ENCODE measurements around the gene ARL6.
A peak's percentile ranks its signal among the peaks of the same experiment; 100 is the strongest.

Gene ARL6

GRCh38 chr3:97764407-97765238, at the start of gene ARL6:
Gene ARL6, plus strand, starts transcription at chr3:97764758. Its CDS starts 3,350 bp downstream, at chr3:97768108.
- DNase-seq (ENCODE audit: low read depth in 2 of 2): peak; percentile 33 to 59

DNA sequence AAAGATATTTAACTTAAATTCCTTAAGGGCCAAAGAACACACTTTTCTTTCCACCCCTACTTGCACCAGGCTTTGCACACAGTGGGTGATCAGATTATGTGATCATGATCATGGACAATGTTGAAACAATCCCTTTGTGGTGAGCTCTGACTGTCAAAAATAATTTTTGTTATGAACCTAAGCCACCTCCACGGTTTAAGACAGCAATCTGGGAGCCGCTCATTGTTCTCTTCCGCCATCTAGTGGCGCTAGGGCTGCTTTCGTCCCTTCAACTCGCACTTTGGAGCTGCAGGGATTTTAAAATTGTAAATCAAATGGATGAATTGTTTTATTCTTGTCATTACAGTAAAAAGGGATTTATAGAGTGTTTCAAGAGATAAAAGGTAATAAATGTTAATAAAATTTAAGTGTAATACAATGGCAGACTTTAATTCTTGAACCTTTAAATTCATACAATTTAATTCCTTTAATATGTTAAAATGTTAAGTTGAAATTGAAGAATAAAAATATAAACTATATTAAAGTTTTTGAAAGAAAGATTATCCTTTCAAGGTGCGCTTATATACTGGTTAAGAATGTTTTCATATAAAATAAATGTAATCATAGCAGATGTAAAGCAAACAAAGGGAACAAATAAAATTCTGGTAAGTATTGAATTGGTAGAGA, 45.3 kb upstream of the ARL6 start:
- DNase-seq (ENCODE audit: low read depth in 2 of 2): peak; percentile 14 to 17

- DNase-seq (ENCODE audit: low read depth in 2 of 2): no peak
Observed at GRCh38 chr3:97720417-97720816, 44.1 kb upstream of the ARL6 start.

GRCh38 chr3:97721446-97721845, 43.1 kb upstream of the ARL6 start:
- no peak for DNase-seq (ENCODE audit: low read depth in 2 of 2)

- no peak for DNase-seq (ENCODE audit: low read depth in 2 of 2)
Observed at GRCh38 chr3:97736928-97737327, 27.6 kb upstream of the ARL6 start.

DNA sequence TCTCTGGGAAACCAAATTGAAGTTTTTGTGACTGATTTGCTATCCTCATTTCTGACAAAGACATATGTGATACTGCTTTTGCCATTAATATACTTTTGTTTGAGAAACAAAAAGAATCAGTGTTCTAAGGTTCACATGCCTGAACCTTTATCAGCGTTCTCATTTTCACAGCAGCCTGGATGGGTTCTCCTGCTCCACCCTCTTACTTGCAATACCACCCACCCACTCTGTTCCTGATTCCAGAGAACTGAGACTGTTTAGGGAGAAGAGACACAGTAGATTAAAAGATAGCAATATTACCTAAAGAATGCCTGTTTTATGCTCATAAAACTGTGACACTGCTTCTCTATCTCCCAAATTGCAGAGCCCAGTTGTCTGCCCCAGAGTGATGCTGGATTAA, 25.8 kb upstream of the ARL6 start:
- DNase-seq (ENCODE audit: low read depth in 2 of 2): no peak

GRCh38 chr3:97742036-97742435, 22.5 kb upstream of the ARL6 start:
- no peak for DNase-seq (ENCODE audit: low read depth in 2 of 2)

- DNase-seq (ENCODE audit: low read depth in 2 of 2): no peak
Observed at GRCh38 chr3:97744289-97744688, 20.3 kb upstream of the ARL6 start.

- no peak for DNase-seq (ENCODE audit: low read depth in 2 of 2)
Observed at GRCh38 chr3:97763586-97764406, 762 bp upstream of the ARL6 start.

- DNase-seq (ENCODE audit: low read depth in 2 of 2): no peak
Observed at GRCh38 chr3:97765336-97765735, 778 bp downstream of the ARL6 start.

DNA sequence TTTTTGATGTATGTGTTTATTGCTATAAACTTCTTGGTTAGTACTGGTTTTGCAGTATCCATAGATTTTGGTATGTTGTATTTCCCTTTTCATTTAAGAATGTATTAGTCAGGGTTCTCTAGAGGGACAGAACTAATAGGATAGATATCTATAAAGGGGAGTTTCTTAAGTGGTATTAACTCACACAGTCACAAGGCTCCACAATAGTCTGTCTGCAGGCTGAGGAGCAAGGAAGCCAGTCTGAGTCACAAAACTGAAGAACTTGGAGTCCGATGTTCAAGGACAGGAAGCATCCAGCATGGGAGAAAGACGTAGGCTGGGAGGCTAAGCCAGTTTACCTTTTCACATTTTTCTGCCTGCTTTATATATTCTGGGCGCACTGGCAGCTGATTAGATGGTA, 8.4 kb downstream of the ARL6 start:
- DNase-seq (ENCODE audit: low read depth in 2 of 2): no peak

GRCh38 chr3:97778152-97778551, 13.6 kb downstream of the ARL6 start:
- no peak for DNase-seq (ENCODE audit: low read depth in 2 of 2)

- DNase-seq (ENCODE audit: low read depth in 2 of 2): no peak
Observed at GRCh38 chr3:97793420-97794019, 29.0 kb downstream of the ARL6 start.

DNA sequence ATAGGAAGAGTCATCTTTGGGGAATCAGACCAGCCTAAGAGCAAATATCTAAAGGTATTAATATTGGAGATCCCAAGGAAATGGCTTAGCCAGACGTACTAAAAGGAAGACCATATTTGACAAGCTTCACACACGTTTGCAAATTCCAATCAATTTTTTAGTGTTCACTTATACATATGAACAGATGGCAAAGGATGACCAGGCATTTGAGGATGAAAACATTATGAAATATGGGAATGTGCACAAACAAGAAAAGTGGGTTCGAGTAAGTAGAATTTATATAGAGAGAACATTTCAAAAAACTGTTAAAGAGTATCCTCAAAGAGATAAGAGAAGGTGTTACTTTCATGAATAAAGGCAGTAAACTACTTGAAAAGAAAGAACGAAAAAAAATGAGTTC, 31.4 kb downstream of the ARL6 start:
- DNase-seq (ENCODE audit: low read depth in 2 of 2): no peak

GRCh38 chr3:97804471-97804870, 39.9 kb downstream of the ARL6 start:
- DNase-seq (ENCODE audit: low read depth in 2 of 2): no peak

GRCh38 chr3:97810779-97811390, 46.3 kb downstream of the ARL6 start:
- DNase-seq (ENCODE audit: low read depth in 2 of 2): no peak

- peak in 1 of 2 donors; percentile 19 for DNase-seq (ENCODE audit: low read depth in 2 of 2)
Observed at GRCh38 chr3:97815149-97815917, 50.8 kb downstream of the ARL6 start.

- no peak for DNase-seq (ENCODE audit: low read depth in 2 of 2)
Observed at GRCh38 chr3:97816811-97817210, 52.3 kb downstream of the ARL6 start.

- DNase-seq (ENCODE audit: low read depth in 2 of 2): no peak
Observed at GRCh38 chr3:97817965-97818364, 53.4 kb downstream of the ARL6 start.

DNA sequence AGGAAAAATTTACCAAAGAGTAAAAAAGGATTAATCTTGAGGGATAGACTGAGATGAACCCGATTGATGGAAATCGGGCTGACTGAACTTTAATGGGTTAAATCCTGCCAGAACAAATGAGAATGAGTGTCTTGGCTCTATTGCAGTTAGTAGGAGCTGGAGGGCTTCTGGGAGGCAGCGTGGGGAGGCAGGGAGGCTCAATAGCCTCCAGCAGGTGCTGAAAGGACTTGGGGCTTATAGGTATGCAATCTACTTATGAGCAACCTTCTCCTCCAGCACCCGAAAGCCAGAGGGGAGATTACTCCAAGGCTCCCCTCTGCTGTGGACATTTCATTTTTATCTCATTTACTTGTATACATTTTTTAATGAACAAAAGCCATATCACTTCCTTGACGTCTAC, 56.2 kb downstream of the ARL6 start:
- no peak for DNase-seq (ENCODE audit: low read depth in 2 of 2)

DNA sequence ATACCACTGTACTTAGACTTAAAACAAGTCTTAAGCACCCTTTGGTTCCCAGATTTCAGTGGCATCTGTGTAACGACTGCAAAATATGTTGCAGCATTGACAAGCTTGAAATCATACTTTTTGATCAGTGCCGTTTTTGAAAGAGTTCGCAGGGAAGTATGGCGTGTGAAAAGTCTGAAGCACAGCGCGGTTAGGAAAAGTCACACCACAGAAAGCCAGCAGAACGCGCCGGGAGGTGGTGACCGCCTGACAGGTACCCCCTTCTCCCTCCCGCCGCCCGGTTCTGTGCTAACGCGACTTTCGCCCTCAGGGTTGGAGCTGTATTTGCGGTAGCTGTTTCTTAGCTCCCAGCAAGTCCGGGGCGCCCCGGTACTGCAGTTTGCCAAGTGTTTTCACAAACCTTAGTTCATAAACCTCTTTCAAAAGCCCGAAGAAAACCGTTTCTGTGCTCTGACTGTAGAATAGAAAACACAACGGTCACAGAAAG, 56.8 kb downstream of the ARL6 start:
- DNase-seq (ENCODE audit: low read depth in 2 of 2): peak in 1 of 2 donors; percentile 10

Data from activated CD8-positive, alpha-beta memory T cell treated with anti-CD3 and anti-CD28 coated beads for 4 hours (primary cell).